ENCODE data around the gene COMT.

COMT gene

DNA sequence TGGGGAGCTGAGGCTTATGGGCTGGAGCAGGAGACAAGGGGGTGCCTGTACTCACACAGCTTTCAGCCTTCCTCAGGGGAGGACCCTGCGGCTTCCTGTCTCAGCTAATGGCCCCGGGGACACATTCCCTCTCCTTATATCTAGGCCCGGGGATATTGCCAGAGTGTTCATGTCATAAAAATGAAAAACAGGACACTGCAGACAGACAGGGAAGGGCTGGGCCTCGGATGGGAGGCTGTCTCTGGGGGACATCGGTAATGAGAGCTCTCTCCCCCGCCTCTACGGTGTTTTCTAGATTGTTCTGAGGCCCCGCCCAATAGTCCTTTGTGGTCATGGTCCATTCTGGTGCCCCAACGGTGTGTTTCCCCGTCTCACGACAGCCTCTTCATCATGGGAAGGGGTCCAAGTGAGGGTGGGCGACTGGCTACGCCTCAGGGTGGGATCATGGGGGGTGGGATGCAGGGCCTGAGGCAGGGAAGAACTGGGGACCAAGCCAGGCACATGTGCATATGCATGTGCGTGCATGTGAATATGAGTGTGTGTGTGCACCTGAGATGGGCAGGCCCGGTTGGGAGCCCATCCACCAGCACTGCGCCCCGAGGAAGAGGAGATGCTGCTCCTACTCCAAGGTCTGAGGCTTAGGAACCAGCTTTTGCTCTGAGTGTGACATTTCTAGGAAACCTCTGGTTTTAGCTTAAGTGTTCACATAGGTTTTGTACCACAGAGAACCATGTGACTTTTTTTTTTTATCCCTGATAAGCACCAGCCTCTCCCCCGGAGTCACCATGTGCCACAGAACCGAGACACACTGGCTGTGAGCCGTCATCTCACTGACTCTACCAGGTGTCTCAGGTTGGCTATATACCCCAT is 69.8 kb downstream of the COMT start:
- Histone ChIP-seq H3K4me1 (ENCODE audit: low read depth, poor library complexity, severe bottlenecking) (no peaks in the 10 kb centered on the region), H3K79me2 (ENCODE audit: insufficient read depth, low read depth) (no peaks in the 10 kb centered on the region), H3K4me3 (IDR thresholded peaks at IDR 0.05; ENCODE audit: insufficient read depth, low read depth, low read length) (no peak overlapping the region), H4K20me1 (ENCODE audit: insufficient read depth) (no peaks in the 10 kb centered on the region), H3K27me3 (ENCODE audit: insufficient read depth, low read depth) (peaks cover 12% of the 10 kb centered on the region), H3K4me2 (no peak overlapping the region), H3K36me3 (ENCODE audit: insufficient read depth) (no peaks in the 10 kb centered on the region), H2AFZ (ENCODE audit: low read depth) (no peak overlapping the region), H3K9ac (no peak overlapping the region), H3K27ac (no peak overlapping the region)
- no peak for TF ChIP-seq CTCF (conservative IDR thresholded peaks at IDR 0.05; ENCODE audit: low read depth, low read length)

DNA sequence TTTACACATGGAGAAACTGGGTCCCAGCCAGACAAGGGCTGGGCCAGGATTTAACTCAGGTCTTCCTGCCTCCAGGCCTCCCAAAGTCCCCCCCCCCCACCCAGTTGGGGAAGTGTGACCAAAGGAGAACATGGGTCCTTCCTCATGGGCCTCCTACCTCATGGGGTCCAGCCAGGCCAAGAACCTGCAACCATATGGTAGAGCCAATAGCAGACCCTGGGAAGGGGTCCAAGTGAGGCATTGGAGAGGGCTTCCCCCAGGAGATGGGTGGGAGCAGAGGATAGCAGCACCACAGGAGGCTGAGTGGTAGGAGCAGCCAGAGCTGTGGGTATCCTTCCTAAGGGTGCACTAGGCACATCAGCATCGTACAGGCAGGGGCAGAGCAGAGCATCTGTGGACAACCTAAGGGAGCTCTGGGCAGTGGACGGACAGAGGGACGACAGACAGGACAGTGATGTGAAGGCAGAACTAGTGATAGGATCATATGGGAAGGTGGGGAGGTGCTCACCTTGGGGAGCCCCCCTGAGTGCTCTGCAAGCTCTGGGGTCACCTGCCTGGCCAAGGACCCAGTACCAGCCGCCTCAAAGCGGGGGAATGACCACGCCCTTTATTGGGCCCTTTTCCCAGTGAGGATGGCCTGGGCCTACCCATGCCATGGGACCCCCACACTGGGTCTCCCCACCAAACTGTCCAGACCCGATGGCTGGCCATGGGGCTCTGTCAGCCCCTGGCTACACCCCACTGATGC is 70.6 kb downstream of the COMT start:
- Histone ChIP-seq H3K27me3 (ENCODE audit: insufficient read depth, low read depth) (peaks cover 14% of the 10 kb centered on the region), H3K9ac (no peak overlapping the region), H3K4me2 (no peak overlapping the region), H3K4me3 (IDR thresholded peaks at IDR 0.05; ENCODE audit: insufficient read depth, low read depth, low read length) (no peak overlapping the region), H3K36me3 (ENCODE audit: insufficient read depth) (no peaks in the 10 kb centered on the region), H4K20me1 (ENCODE audit: insufficient read depth) (no peaks in the 10 kb centered on the region), H2AFZ (ENCODE audit: low read depth) (no peak overlapping the region), H3K79me2 (ENCODE audit: insufficient read depth, low read depth) (no peaks in the 10 kb centered on the region), H3K27ac (no peak overlapping the region), H3K4me1 (ENCODE audit: low read depth, poor library complexity, severe bottlenecking) (peaks cover 1% of the 10 kb centered on the region)
- no peak for TF ChIP-seq CTCF (conservative IDR thresholded peaks at IDR 0.05; ENCODE audit: low read depth, low read length)

GRCh38 chr22:20012741-20013331 is 71.3 kb downstream of the COMT start:
- Histone ChIP-seq H3K27me3 (ENCODE audit: insufficient read depth, low read depth) (peaks cover 21% of the 10 kb centered on the region), H3K4me3 (IDR thresholded peaks at IDR 0.05; ENCODE audit: insufficient read depth, low read depth, low read length) (no peak overlapping the region), H3K79me2 (ENCODE audit: insufficient read depth, low read depth) (no peaks in the 10 kb centered on the region), H3K36me3 (ENCODE audit: insufficient read depth) (no peaks in the 10 kb centered on the region), H3K4me1 (ENCODE audit: low read depth, poor library complexity, severe bottlenecking) (peaks cover 4% of the 10 kb centered on the region), H4K20me1 (ENCODE audit: insufficient read depth) (no peaks in the 10 kb centered on the region), H3K9ac (no peak overlapping the region), H2AFZ (ENCODE audit: low read depth) (no peak overlapping the region), H3K27ac (no peak overlapping the region), H3K4me2 (no peak overlapping the region)
- no peak for TF ChIP-seq CTCF (conservative IDR thresholded peaks at IDR 0.05; ENCODE audit: low read depth, low read length)

DNA sequence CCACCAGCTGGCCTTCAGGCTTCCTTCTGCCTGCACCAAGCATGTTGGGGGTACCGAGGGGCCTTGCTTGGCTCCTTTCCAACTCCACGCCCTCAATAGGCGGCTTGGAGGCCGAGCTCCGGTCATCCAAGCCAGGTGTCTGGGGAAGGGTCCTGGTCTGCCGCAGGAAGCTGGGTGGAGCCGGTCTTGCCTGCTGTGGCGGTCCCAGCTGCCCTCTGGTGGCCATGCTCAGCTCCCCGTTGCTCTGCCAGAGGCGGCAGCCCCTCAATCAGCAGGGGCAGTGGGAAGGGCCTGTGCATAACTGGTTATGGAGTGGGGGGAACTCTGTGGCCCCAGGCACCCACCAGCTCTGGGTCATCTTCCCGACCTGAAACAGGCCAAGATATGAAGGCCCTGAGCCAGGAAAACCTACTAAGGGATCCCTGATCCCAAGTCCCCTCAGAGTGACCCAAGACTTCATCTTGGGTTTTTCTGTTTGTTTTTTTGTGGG is 71.9 kb downstream of the COMT start:
- H2AFZ ChIP-seq (ENCODE audit: low read depth), result no peak overlapping the region
- H3K4me2 ChIP-seq, result no peak overlapping the region
- no peak overlapping the region for H3K27ac ChIP-seq
- H3K4me3 ChIP-seq (IDR thresholded peaks at IDR 0.05; ENCODE audit: insufficient read depth, low read depth, low read length), result no peak overlapping the region
- H3K27me3 ChIP-seq (ENCODE audit: insufficient read depth, low read depth), result peaks cover 27% of the 10 kb centered on the region
- no peaks in the 10 kb centered on the region for H3K36me3 ChIP-seq (ENCODE audit: insufficient read depth)
- peaks cover 4% of the 10 kb centered on the region for H3K4me1 ChIP-seq (ENCODE audit: low read depth, poor library complexity, severe bottlenecking)
- H4K20me1 ChIP-seq (ENCODE audit: insufficient read depth), result no peaks in the 10 kb centered on the region
- H3K9ac ChIP-seq, result no peak overlapping the region
- no peak for TF ChIP-seq CTCF (conservative IDR thresholded peaks at IDR 0.05; ENCODE audit: low read depth, low read length)
- no peaks in the 10 kb centered on the region for H3K79me2 ChIP-seq (ENCODE audit: insufficient read depth, low read depth)

Measured in KMS-11 (cell line).